Stimulated activated CD4-positive, alpha-beta T cell treated with anti-CD3 and anti-CD28 coated beads, Interleukin-2, amount 100 ng/mL, for 4 hours (primary cell): ENCODE measurements around the gene CST4.
"Not testable (repeated sequence)": the region's sequence is repeated elsewhere in the genome, so short reads cannot be mapped to it uniquely, and the experiment has no call there.

Experiments used
- DNase-seq: peaks from one replicate; pipeline ENCODE4 v3.0.0-alpha.2; 2020; ENCODE audit warnings: low read depth

Gene CST4

GRCh38 chr20:23659989-23660837 lies 28.6 kb downstream of the CST4 start:
- DNase-seq = no peak

GRCh38 chr20:23659610-23659988 lies 29.2 kb downstream of the CST4 start:
- DNase-seq = not testable (repeated sequence)

DNA sequence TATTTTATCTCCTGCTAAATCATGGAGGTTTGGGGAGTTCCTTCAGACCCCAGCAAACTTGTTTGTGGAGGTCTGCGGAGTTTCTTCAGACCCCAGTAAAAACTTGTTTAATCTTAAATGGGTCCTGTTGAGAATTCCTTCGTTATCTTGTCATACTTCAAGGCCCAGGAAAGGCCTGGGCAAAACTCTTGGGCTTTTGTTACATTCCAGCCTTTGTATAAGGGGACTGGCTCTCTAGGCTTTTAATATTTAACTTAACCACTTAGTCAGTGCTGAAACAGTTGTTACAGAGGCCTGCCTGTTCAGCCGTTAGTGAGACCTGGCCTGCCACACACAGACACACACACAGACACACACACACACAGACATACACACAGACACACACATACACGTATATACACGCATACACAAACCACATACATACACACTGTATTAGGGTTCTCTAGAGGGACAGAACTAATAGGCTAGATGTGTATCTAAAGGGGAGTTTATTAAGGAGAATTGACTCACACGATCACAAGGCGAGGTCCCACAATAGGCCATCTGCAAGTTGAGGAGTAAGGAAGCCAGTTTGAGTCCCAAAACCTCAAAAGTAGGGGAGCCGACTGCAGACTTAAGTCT lies 29.7 kb downstream of the CST4 start:
- no peak for DNase-seq

- no peak for DNase-seq
These were observed 30.5 kb downstream of the CST4 start for GRCh38 chr20:23658336-23658735.

- DNase-seq = no peak
These were observed 31.6 kb downstream of the CST4 start for GRCh38 chr20:23657202-23657601.

GRCh38 chr20:23656372-23656771 lies 32.5 kb downstream of the CST4 start:
- DNase-seq = no peak

DNA sequence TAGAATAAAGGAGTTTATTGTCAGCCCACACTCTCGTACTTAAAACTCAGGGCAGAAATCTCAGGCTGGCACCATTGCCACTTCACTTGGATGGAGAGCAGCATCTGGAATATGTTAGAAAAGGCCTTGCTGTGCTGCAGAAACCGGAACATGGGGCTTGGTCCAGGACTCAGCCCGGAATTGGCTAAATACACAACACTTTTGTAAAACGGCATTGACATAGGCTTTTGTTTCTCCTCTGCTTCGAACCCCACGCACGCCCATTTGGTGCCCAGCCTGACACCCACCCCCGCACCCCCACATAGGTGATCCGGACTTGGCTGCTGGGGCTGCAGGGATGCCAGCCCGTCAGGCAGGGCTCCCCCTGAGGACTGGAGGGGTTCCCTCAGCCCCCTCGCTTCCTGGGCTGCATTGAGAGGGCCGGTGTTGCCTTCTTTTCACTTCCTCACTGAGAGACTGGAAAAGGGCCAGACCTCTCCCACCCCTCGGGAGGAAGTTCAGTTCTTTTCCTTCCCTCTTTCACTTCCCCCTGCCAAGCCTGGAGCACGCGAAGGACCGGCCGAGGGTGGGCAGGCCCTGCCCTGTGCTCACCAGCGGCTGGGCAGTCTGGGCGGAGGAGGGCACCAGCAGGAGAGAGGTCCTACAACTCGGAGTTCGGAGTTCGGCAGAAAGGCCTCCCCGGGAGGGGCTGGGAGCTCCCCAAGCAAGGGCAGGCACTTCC lies 33.2 kb downstream of the CST4 start:
- no peak for DNase-seq

DNA sequence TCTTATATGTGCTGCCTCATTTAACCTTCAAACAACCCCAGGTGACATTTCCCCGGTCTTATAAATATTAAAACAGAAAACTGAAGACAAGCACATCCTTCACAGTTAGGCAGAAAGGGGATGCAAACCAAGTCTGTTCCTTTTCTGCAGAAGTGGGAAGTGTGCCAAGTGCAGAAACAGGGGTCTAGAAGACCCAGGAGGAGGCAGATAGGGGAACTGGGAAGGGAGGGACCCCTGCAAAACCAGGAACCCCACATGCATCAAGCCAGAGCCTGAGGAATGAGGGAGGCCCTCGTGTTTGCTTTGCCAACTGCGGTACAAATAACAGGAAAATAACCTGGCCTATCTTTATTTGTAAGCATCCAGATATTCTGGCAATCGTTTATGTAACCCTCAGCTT lies 34.1 kb downstream of the CST4 start:
- no peak for DNase-seq

DNA sequence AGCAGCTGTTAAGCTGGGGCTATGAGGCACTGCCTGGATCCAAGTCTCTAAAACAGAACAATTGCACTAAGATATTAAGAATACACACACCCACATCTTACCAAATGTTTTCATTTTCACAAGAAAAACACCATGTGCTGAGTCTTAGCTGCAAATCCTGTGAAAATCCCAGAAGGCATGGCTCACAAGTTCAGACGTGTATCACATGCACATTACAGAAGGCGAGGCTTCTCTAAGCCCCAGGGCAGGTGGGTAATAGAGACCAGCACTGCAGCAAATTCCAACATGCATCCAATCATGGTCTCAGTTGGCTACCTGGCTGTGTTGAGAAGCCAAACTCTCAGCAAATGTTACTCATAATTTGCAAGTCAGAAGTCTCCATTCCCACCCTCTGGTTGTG lies 34.8 kb downstream of the CST4 start:
- no peak for DNase-seq

- DNase-seq = no peak
These were observed 35.4 kb downstream of the CST4 start for GRCh38 chr20:23653400-23653938.

DNA sequence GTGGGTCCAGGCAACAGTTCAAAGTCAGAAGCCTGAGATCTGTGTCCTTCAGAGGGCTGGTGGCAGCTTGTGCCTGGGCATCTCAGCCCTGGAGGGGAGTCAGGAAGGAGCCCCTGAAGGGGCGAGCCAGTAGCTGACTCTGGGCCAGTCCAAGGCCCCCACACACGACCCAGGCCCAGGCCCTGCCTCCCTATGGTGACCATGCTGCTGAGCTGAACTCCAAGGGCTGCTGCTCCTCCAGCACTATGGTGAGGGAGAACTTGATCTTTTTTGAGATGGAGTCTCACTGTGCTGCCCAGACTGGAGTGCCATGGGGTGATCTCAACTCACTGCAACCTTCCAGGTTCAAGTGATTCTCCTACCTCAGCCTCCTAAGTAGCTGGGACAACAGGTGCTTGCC lies 35.9 kb downstream of the CST4 start:
- no peak for DNase-seq

GRCh38 chr20:23652371-23652770 lies 36.5 kb downstream of the CST4 start:
- DNase-seq = no peak

- DNase-seq = no peak
These were observed 37.7 kb downstream of the CST4 start for GRCh38 chr20:23651117-23651516.

DNA sequence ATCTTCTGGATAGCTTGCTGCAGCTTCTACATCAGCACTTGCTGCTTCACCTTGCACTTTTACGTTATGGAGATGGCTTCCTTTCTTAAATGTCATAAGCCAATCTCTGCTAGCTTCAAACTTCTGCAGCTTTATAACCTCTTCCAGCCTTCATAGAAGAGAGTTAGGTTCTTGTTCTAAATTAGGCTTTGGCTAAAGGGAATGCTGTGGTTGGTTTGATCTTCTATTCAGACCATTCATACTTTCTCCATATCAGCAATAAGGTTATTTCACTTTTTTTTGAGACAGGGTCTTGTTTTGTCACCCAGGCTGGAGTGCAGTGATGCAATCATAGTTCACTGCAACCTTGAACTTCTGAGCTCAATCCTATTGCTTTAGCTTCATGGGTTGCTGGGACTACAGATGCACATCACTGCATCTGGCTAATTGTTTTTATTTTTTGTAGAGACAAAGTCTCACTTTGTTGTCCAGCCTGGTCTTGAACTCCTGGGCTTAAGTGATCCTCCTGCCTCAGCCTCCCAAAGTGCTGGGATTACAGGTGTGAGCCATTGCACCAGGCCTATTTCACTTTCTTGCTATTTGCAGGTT lies 38.9 kb downstream of the CST4 start:
- DNase-seq = no peak

- no peak for DNase-seq
These were observed 39.6 kb downstream of the CST4 start for GRCh38 chr20:23649242-23649641.

DNA sequence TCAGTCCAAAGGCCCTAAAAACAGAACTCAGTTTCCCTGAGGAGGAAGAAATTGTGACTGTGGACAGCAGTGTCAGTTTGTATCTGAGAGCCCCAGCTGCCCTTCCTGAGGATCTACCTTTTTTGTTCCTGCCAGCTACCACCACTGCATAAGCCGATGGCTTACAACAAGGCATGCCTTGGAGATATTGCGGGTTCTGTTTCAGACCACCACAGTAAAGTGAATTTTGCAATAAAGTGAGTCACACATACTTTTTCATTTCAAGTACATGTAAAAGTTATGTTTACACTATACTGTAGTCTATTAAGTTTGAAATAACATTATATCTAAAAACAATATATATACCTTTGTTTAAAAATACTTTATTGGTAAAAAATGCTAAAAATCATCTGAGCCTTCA lies 41.5 kb downstream of the CST4 start:
- DNase-seq = no peak

GRCh38 chr20:23646106-23646873 lies 42.5 kb downstream of the CST4 start:
- no peak for DNase-seq

- no peak for DNase-seq
These were observed 43.3 kb downstream of the CST4 start for GRCh38 chr20:23645575-23645974.

DNA sequence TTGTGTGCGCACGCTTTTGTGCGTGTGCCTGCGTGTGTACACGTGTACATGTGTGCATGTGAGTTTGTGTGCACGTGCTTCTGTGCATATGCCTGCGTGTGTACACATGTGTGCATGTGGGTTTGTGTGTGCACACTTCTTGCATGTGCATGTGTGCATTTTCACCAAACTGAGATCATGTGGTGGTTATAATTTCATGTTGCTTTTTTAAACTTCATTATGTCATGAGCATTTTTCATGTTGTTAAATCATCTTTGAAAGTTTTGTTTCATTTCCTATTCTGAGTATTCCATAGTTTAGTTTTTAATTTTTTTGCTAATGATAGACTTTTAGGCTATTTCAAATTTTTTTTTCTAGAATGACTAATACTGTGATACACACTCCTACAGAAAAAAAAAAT lies 44.7 kb downstream of the CST4 start:
- DNase-seq = no peak

DNA sequence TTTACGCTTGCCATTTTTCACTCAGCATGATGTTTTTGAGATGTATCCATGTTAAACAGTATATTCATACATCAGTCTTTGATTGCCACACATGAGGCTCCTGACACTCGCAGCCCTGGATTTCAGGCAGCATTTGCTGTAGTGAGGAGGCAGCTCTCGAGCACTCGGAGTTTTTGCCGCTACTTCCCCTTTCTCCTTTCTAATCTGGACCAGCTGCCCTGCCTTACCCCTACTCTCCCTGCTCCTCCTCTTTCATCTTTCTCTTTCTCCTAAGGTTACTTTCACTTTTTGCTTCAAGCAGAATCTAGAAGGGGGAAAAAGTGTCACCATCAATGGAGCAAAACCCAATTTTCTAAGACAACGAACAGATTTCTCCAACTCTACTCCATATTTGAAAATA lies 45.2 kb downstream of the CST4 start:
- no peak for DNase-seq

DNA sequence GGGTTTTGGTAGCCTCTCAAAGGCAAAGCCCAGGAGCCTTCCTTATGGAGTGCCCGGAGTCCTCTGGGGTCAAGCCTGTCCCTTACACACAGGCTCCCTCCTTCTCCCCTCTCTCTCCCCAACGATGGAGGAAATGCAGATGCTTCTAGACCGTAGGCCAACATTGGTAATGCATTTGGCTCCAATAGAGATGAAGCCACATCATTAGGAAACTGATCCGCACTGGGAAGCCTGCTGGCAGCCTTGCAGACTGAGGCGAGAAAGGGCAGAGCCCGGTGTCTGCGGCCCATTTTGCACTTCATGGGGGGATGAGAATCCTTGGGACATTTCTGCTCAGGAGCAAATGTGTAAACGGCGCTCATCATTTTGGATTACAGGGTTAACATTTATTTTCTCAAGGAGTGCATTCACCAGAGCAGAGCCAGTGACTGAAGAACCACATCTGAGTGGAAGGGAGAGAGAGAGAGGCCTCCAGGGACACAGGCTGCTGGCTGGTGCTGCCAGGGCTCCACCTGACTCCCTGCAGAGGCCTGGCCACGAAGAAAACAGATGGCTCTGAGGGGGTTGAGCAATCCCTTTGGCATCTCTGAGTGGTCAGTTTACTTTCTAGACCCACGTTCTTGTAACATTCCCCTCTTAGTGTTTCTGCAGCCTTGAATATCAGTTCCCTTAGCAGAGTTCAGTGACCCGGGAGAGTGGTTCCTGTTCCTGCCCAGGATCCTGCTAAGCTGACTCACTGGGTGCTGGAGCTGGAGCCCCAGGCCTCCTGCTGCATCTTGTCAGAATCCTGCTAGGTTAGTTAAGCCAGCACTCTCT lies 46.7 kb downstream of the CST4 start:
- no peak for DNase-seq
